HG02678 (cell line): ENCODE results near the gene KLF7.

Experiments used
- ATAC-seq: cut with Tn5 transposase; IDR thresholded peaks from one replicate; pipeline ENCODE4 v1.9.1; 2021; ENCODE audit warnings: mild to moderate bottlenecking, moderate library complexity; ENCODE audit not compliant: unreplicated experiment

Gene KLF7

GRCh38 chr2:207167099-207167923 lies 1.6 kb upstream of the KLF7 start:
- peak; percentile 0 for ATAC-seq

GRCh38 chr2:207166349-207167098 lies 776 bp upstream of the KLF7 start:
- ATAC-seq = peak; percentile 50

GRCh38 chr2:207166039-207166348 lies 246 bp upstream of the KLF7 start:
- ATAC-seq = peak; percentile 90

- ATAC-seq = no peak
These were observed 1.5 kb downstream of the KLF7 start for GRCh38 chr2:207164006-207164831.

GRCh38 chr2:207163756-207164005 lies 2.1 kb downstream of the KLF7 start:
- ATAC-seq = no peak

- no peak for ATAC-seq
These were observed 2.5 kb downstream of the KLF7 start for GRCh38 chr2:207163053-207163755.

GRCh38 chr2:207162316-207162715 lies 3.4 kb downstream of the KLF7 start:
- ATAC-seq = no peak

- ATAC-seq = no peak
These were observed 4.3 kb downstream of the KLF7 start for GRCh38 chr2:207161247-207162123.

GRCh38 chr2:207160115-207160514 lies 5.6 kb downstream of the KLF7 start:
- ATAC-seq = no peak

GRCh38 chr2:207159002-207159401 lies 6.7 kb downstream of the KLF7 start:
- ATAC-seq = no peak

- no peak for ATAC-seq
These were observed 8.0 kb downstream of the KLF7 start for GRCh38 chr2:207157731-207158130.

- ATAC-seq = no peak
These were observed 8.6 kb downstream of the KLF7 start for GRCh38 chr2:207157162-207157481.

- peak; percentile 73 for ATAC-seq
These were observed 9.1 kb downstream of the KLF7 start for GRCh38 chr2:207156451-207157161.

- ATAC-seq = no peak
These were observed 10.0 kb downstream of the KLF7 start for GRCh38 chr2:207155516-207156444.

GRCh38 chr2:207154556-207155510 lies 10.9 kb downstream of the KLF7 start:
- no peak for ATAC-seq

GRCh38 chr2:207153266-207153975 lies 12.3 kb downstream of the KLF7 start:
- ATAC-seq = no peak

GRCh38 chr2:207151048-207151447 lies 14.7 kb downstream of the KLF7 start:
- ATAC-seq = no peak
